Measurements from ENCODE around the gene RPS18. TPM values are rescaled to one million over a fixed set of nuclear protein-coding genes. Genes with fewer than 3 reads are reported as not detected.

Gene RPS18
- total and polyA plus RNA-seq, 2 of the 4 experiments (the other 2 are of a cell fraction) = 6,577 to 8,417 TPM

DNA sequence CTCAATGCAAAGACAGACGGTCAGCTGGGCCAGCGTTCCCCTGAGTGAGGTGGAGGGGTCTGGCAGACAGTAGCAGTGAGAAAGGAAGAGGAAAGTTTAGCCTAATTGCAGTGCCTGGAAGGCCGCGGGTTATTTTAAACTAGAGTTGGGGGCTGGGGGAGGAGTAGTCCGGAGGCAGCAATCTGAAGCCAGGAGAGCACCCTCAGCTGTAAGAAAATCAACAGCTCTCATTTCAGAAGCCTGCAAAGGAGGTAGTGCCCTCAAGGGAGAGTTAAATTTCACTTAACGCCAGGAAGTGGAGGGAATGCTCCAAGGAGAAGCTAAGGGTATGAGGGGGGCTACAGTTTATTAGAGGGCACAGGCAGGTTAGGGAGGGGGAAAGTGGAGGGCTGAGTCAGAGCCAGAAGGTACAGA lies 36.6 kb upstream of the RPS18 start:
- H3K56ac ChIP-seq (ENCODE audit: extremely low read depth, insufficient read depth, low read length) = no peak overlapping the region
- H4K20me1 ChIP-seq (ENCODE audit: insufficient read depth, low read length) = no peaks in the 10 kb centered on the region
- H3K36me3 ChIP-seq (ENCODE audit: control insufficient read depth, insufficient read depth, low read length) = no peaks in the 10 kb centered on the region
- intact Hi-C loops (cut with micrococcal nuclease) (no loop called here), in situ Hi-C loops (cut with MboI; ENCODE audit: low sequenced_read_pairs) (no loop called here), dilution Hi-C loops (cut with HindIII; ENCODE audit: low sequenced_read_pairs, unreplicated experiment) (no loop called here)
- H2AK9ac ChIP-seq (replicated peaks; ENCODE audit: low read depth, low read length, poor library complexity) = no peak overlapping the region
- H2AK5ac ChIP-seq (ENCODE audit: low read depth, low read length) = no peak overlapping the region
- no peaks in the 10 kb centered on the region for H3K4me1 ChIP-seq (ENCODE audit: control insufficient read depth, insufficient read depth, low read length)
- H4K91ac ChIP-seq (ENCODE audit: insufficient read depth, low read depth, low read length) = no peak overlapping the region
- DNase-seq (no peak), ATAC-seq (ENCODE audit: low read depth) (no peak)
- ChIA-PET CTCF (interaction anchor here (1.1 to 1.2 kb wide), 2 partner anchors 13 to 75 kb away, joined by 3 read pairs; no protein-coding TSS in a partner anchor), POLR2A (ENCODE audit: unreplicated experiment) (interaction anchor here (0.6 kb wide), 1 partner anchor 19 kb away, joined by 3 read pairs; no protein-coding TSS in a partner anchor)
- no peak overlapping the region for H3K4ac ChIP-seq (ENCODE audit: low read depth, low read length)
- peaks cover 52% of the 10 kb centered on the region for H3K27me3 ChIP-seq (ENCODE audit: control insufficient read depth, insufficient read depth, low read length)
- H4K8ac ChIP-seq (ENCODE audit: low read depth in 2 of 2, low read length in 2 of 2) = no peak overlapping the region
- H2AFZ ChIP-seq (replicated peaks; ENCODE audit: low read length, poor library complexity) = no peak overlapping the region
- H3K27ac ChIP-seq (ENCODE audit: insufficient read depth, low read length) = no peak overlapping the region
- no peak overlapping the region for H3K4me2 ChIP-seq (ENCODE audit: low read depth, low read length)
- H2BK120ac ChIP-seq (ENCODE audit: low read depth, low read length) = no peak overlapping the region
- no peak overlapping the region for H4K5ac ChIP-seq (ENCODE audit: low read depth, low read length)
- no peak overlapping the region for H3K14ac ChIP-seq (replicated peaks; ENCODE audit: low read depth, low read length)
- H3K4me3 ChIP-seq (ENCODE audit: insufficient read depth, low read depth, low read length) = no peak overlapping the region
- no peak overlapping the region for H3K18ac ChIP-seq (ENCODE audit: low read depth, low read length)
- H3K9me1 ChIP-seq (ENCODE audit: insufficient read depth, low read length) = no peaks in the 10 kb centered on the region
- TF ChIP-seq RAD21 (IDR thresholded peaks at IDR 0.05; ENCODE audit: low read length) (no peak), BHLHE40 (IDR thresholded peaks at IDR 0.05; ENCODE audit: low read depth, low read length) (no peak), RCOR1 (IDR thresholded peaks at IDR 0.05; ENCODE audit: insufficient replicate concordance, low read length) (no peak), CHD1 (IDR thresholded peaks at IDR 0.05; ENCODE audit: low read depth, low read length) (no peak), SMC3 (IDR thresholded peaks at IDR 0.05; ENCODE audit: low read depth, low read length) (no peak), FOS (IDR thresholded peaks at IDR 0.05; ENCODE audit: low read depth, low read length) (no peak), CEBPB (IDR thresholded peaks at IDR 0.05; ENCODE audit: low read depth, low read length) (no peak), RFX5 (IDR thresholded peaks at IDR 0.05; ENCODE audit: low read depth, low read length) (no peak), POLR2A (IDR thresholded peaks at IDR 0.05; ENCODE audit: low read depth, low read length) (no peak)
- TF ChIP-seq, protein P1, sequence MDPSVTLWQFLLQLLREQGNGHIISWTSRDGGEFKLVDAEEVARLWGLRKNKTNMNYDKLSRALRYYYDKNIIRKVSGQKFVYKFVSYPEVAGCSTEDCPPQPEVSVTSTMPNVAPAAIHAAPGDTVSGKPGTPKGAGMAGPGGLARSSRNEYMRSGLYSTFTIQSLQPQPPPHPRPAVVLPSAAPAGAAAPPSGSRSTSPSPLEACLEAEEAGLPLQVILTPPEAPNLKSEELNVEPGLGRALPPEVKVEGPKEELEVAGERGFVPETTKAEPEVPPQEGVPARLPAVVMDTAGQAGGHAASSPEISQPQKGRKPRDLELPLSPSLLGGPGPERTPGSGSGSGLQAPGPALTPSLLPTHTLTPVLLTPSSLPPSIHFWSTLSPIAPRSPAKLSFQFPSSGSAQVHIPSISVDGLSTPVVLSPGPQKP (IDR thresholded peaks at IDR 0.05; ENCODE audit: borderline replicate concordance, low read depth, low read length) = no peak
- TF ChIP-seq, protein P2, sequence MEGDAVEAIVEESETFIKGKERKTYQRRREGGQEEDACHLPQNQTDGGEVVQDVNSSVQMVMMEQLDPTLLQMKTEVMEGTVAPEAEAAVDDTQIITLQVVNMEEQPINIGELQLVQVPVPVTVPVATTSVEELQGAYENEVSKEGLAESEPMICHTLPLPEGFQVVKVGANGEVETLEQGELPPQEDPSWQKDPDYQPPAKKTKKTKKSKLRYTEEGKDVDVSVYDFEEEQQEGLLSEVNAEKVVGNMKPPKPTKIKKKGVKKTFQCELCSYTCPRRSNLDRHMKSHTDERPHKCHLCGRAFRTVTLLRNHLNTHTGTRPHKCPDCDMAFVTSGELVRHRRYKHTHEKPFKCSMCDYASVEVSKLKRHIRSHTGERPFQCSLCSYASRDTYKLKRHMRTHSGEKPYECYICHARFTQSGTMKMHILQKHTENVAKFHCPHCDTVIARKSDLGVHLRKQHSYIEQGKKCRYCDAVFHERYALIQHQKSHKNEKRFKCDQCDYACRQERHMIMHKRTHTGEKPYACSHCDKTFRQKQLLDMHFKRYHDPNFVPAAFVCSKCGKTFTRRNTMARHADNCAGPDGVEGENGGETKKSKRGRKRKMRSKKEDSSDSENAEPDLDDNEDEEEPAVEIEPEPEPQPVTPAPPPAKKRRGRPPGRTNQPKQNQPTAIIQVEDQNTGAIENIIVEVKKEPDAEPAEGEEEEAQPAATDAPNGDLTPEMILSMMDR (conservative IDR thresholded peaks at IDR 0.05; ENCODE audit: low read depth, low read length) = no peak
- no peak overlapping the region for H2BK15ac ChIP-seq (ENCODE audit: low read depth, low read length)
- no TSS peak for BruUV-seq (replicated peaks)
- no peaks in the 10 kb centered on the region for H3K9me3 ChIP-seq (ENCODE audit: control insufficient read depth, insufficient read depth, low read length)
- WGBS, 2 experiments (ENCODE audit: extremely low coverage in 2 of 2, insufficient read length in 1 of 2) = 7% methylated on average over 2 of the region's 6 CpGs; no CpG with 5 or more reads in 1 of the 2 experiments
- no peak overlapping the region for H2BK20ac ChIP-seq (ENCODE audit: low read depth, low read length)
- H3K79me1 ChIP-seq (ENCODE audit: low read depth in 1 of 2, low read length in 2 of 2) = no peaks in the 10 kb centered on the region
- H2BK5ac ChIP-seq (ENCODE audit: low read depth, low read length, poor library complexity, severe bottlenecking) = no peak overlapping the region
- no peak overlapping the region for H3K23ac ChIP-seq (ENCODE audit: low read depth, low read length)
- H3K9ac ChIP-seq (ENCODE audit: low read depth, low read length) = no peak overlapping the region
